Measurements from ENCODE around the gene CHM.

Gene CHM

DNA sequence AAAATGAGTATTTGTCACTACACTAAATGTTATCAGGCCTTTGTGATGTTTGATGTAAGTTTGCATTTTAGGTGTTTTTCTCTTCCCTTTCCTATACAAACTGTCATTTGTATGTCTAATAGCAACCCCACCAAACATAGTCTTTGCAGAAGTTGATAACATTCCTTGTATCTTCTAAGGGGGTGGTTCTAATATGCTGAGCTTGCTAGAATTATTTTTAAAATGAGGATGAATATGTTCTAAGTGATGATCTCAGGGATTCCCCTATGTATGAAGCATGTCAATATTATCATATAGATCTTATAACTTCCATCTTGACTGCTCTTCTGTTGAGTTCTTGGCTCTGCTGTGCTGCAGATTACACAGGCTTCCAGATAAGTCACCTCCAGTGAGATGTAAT, 3.1 kb downstream of the CHM start:
- TF ChIP-seq, protein P1, sequence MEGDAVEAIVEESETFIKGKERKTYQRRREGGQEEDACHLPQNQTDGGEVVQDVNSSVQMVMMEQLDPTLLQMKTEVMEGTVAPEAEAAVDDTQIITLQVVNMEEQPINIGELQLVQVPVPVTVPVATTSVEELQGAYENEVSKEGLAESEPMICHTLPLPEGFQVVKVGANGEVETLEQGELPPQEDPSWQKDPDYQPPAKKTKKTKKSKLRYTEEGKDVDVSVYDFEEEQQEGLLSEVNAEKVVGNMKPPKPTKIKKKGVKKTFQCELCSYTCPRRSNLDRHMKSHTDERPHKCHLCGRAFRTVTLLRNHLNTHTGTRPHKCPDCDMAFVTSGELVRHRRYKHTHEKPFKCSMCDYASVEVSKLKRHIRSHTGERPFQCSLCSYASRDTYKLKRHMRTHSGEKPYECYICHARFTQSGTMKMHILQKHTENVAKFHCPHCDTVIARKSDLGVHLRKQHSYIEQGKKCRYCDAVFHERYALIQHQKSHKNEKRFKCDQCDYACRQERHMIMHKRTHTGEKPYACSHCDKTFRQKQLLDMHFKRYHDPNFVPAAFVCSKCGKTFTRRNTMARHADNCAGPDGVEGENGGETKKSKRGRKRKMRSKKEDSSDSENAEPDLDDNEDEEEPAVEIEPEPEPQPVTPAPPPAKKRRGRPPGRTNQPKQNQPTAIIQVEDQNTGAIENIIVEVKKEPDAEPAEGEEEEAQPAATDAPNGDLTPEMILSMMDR (IDR thresholded peaks at IDR 0.05; ENCODE audit: low read depth, low read length, missing control alignments) = no peak
- H3K4me3 ChIP-seq (ENCODE audit: low read depth, low read length) = no peak overlapping the region
- DNase-seq (ENCODE audit: low read depth) = no peak

DNA sequence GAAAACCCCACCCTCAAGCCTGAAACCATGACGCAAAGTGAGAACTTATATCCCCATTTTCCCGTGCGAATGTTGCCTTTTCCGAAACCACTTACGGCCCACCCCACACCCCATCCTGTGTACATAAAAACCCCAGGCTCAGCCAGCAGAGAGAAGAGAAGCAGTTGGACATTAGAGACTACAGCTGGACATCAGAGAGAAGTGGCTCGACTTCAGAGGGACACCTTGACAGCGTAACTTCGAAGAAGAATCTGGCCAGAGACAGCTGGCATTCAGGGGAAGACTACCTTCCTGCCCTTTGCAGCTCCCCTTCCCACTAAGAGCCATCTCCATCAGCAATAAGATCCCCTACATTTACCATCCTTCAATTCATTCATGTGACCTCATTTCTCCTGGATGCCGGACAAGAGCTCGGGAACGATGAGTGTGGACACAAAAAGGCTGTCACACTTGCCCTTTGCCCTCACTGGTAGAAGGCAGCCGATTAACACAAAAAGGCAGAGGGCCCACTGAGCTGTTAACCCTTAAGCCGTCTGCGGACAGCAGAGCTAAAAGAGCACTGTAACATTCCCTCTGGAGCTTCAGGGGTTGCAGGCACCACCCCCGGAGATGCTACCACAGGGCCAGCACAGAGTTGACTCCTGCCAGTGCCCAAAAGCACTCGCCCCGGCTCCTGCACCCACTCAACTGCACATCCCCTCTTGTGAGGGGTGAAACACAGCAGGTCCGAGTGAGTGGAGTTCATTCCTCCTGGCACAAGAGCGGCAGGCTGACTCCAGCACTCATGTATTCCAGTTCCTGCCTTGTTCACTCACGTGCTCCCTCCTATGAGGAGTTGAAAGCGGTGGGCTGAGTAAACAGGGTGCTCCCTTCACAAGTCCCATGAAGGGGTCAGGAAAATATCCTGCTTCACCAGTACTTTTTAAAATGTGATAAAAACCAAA, 7.5 kb downstream of the CHM start:
- DNase-seq (ENCODE audit: low read depth) = no peak
- TF ChIP-seq, protein P1 (IDR thresholded peaks at IDR 0.05; ENCODE audit: low read depth, low read length, missing control alignments) = no peak
- no peak overlapping the region for H3K4me3 ChIP-seq (ENCODE audit: low read depth, low read length)

DNA sequence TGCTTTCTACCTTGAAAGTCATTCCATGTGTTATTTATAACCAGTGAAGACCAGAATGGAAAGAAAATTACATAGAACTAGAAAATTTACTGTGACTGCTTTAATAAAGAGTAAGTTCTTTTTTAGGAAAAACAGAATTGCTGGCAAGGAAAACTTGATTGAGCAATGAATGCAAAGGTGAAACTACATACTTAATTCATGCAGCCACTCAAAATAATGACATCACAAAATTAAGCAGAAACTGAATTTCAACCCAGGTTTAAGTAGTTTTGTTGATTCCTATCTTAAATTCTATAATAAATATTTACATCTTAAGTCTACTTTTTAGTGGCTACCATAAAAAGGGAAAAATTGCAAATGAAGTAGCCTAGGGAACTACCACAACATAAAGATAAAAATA, 14.0 kb downstream of the CHM start:
- no peak for DNase-seq (ENCODE audit: low read depth)
- H3K4me3 ChIP-seq (ENCODE audit: low read depth, low read length) = no peak overlapping the region
- TF ChIP-seq, protein P1 (IDR thresholded peaks at IDR 0.05; ENCODE audit: low read depth, low read length, missing control alignments) = no peak

DNA sequence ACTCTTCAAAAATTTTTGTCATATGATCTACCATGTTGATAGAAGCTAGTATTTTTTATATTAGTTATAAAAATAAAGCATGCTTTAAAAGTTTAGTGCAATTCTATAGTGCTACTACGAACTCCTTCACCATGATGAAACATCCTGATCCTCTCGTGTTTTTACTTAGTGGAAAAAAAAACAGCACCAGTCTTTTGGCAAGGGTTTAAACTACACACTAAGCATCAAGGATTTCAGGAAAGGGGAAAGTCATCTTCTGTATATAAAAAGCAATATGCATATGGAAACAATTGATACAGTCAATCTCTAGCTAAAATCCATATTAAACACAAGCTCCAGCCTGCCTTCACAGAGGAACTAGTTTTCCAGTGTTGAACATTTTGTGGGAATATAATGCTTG, 18.7 kb downstream of the CHM start:
- TF ChIP-seq, protein P1 (IDR thresholded peaks at IDR 0.05; ENCODE audit: low read depth, low read length, missing control alignments) = no peak
- DNase-seq (ENCODE audit: low read depth) = no peak
- H3K4me3 ChIP-seq (ENCODE audit: low read depth, low read length) = no peak overlapping the region

DNA sequence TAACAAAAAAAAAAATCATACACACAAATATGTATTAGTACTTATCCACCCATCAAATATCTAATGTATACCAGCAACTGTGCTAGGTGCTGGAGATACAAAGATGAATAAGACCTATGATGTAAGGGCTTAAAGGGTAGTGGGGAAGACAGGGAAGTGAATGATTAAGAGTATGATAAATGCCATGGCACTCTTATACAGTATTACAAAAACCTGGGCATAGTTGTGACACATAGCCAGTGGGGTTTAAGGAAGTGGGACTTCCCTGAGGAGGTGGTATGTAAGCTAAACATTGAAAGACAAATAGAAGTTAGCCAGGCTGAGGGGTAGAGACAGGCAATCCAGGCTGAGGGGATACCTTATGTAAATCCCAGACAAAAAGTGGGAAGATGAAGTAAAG, 23.5 kb downstream of the CHM start:
- TF ChIP-seq, protein P1 (IDR thresholded peaks at IDR 0.05; ENCODE audit: low read depth, low read length, missing control alignments) = no peak
- no peak overlapping the region for H3K4me3 ChIP-seq (ENCODE audit: low read depth, low read length)
- no peak for DNase-seq (ENCODE audit: low read depth)

DNA sequence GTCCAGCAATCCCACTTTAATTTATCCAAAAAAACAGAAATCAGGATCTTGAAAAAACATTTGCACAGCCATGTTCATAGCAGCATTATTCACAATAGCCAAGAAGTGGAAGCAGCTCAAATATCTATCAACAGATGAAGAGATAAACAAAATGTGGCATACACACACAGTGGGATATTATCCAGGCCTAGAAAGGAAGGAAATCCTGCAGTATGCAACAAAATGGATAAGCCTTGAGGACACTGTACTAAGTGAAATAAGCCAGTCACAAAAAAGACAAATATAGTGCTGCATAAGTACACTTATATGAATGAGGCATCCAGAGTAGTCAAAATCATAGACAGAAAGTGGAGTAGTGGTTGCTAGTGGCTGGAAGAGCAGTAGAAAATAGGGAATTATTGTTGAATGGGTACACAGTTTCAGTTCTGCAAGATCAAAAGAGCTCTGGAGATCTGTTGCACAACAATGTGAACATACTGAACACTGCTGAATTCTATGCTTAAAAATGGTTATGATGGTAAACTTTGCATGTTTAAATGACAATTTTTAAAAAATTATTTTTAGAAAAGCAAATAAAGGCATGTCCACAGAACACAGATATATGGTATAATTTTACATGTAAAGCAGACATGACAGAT, 25.6 kb downstream of the CHM start:
- H3K4me3 ChIP-seq (ENCODE audit: low read depth, low read length) = no peak overlapping the region
- TF ChIP-seq, protein P1 (IDR thresholded peaks at IDR 0.05; ENCODE audit: low read depth, low read length, missing control alignments) = no peak
- DNase-seq (ENCODE audit: low read depth) = no peak

All from GM12864 (cell line).